ENCODE results near the gene SLC16A12.

- TF ChIP-seq CTCF (IDR thresholded peaks at IDR 0.05; ENCODE audit: extremely low read depth in 1 of 2, insufficient read depth in 1 of 2, low read depth in 1 of 2, low read length in 2 of 2) (no peak), POLR2A (IDR thresholded peaks at IDR 0.05; ENCODE audit: low read depth, low read length) (no peak), GATA2 (IDR thresholded peaks at IDR 0.05; ENCODE audit: insufficient read depth, insufficient read length, low read depth, low read length) (no peak), EZH2 (IDR thresholded peaks at IDR 0.05; ENCODE audit: borderline replicate concordance, low read depth, low read length, severe bottlenecking) (no peak)
Observed at GRCh38 chr10:89576022-89576421, 40.6 kb upstream of the SLC16A12 start.

Data from endothelial cell of umbilical vein (primary cell).